C4-2B (cell line): ENCODE data around the gene RAB24.
A peak's percentile ranks its signal among the peaks of the same experiment; 100 is the strongest.

ENCODE experiments used
- H3K27ac ChIP-seq: fragments of 450-650 bp; 2 replicates; pipeline ENCODE4 v1.5.1; 2017
- CTCF ChIP-seq: fragments of 450-650 bp; conservative IDR thresholded peaks from 2 replicates; pipeline ENCODE4 v1.5.1; 2017; ENCODE audit warnings: mild to moderate bottlenecking
- ZFX ChIP-seq: fragments of 450-650 bp; IDR thresholded peaks from 2 replicates; pipeline ENCODE4 v1.6.1; 2017

RAB24 gene

DNA sequence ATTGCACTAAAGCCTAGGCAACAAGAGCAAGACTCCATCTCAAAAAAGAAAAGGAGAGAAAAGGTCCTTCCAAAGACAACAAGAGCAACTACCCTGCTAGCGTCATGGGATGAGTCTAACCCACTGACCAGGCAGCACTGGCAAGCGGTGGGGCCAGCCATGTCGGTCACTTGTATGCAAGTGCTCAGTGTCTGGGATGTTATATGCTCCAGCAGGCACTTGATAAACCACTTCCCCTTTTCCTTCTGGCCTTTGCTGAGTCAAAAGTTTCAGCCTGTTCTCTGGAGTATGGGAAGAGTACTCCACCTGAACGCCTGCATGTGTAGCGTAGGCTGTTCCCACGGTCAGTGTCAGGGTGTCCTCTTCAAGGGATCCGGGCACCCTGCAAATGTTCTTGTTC, 17.4 kb upstream of the RAB24 start:
- TF ChIP-seq CTCF (no peak), ZFX (no peak)
- H3K27ac ChIP-seq = no peak overlapping the region

DNA sequence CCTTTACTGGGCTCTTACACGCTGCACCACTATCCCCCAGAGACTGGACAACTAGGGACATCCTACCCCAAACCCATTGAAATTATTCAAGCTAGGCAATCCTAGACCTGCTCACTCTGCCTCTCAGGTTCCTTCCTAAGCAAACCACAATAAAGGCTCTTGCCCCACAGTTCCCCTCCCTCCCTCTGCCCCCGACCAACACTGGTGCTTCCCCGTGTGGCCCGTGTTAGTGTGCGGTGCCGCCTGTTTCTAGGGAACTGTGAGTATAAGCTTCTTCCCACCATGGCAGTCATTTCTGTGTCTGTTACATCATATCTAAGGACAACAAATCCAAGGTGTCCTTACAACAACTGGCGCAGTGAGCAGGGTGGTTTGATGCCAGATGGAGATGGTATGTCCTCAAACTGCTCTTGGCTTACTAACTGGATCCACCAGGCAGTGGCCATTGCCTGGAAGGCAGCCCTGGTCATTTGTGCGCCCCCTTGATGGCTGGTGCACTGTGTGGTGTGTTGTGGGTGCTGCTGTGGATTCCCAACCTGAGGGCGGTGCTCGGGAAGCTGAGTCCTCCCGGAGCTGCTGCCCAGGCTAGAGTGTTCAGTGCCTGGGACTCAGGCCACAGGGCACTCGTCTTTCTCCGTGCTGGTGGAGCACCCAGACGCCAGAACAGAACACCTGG, 16.5 kb upstream of the RAB24 start:
- no peak overlapping the region for H3K27ac ChIP-seq
- TF ChIP-seq CTCF = no peak
- TF ChIP-seq ZFX = no peak

GRCh38 chr5:177317959-177318377, 14.4 kb upstream of the RAB24 start:
- TF ChIP-seq CTCF (peak; percentile 99), ZFX (no peak)
- H3K27ac ChIP-seq = no peak overlapping the region

- TF ChIP-seq ZFX (no peak), CTCF (no peak)
- H3K27ac ChIP-seq = no peak overlapping the region
These were observed 12.5 kb upstream of the RAB24 start for GRCh38 chr5:177316005-177316404.

DNA sequence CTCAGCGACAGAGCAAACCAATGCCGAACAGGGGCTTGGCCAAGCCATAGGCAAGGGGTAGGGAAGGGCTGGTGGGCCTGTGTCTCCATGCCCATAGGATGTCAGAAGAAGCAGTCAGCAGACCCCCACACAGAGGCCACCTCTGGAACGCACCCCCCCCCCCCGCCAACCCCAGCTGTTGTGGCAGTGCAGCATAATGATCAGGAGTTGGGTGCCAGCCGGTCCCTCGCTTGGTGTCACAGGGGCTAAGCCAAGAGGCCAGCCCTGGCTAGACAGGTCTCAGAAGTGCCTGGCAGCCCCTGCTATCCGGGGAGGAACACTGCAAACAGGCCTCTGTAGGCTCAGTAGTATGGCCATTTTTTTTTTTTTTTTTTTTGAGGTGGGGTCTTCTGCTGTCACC, 11.9 kb upstream of the RAB24 start:
- no peak overlapping the region for H3K27ac ChIP-seq
- TF ChIP-seq CTCF = no peak
- no peak for TF ChIP-seq ZFX

DNA sequence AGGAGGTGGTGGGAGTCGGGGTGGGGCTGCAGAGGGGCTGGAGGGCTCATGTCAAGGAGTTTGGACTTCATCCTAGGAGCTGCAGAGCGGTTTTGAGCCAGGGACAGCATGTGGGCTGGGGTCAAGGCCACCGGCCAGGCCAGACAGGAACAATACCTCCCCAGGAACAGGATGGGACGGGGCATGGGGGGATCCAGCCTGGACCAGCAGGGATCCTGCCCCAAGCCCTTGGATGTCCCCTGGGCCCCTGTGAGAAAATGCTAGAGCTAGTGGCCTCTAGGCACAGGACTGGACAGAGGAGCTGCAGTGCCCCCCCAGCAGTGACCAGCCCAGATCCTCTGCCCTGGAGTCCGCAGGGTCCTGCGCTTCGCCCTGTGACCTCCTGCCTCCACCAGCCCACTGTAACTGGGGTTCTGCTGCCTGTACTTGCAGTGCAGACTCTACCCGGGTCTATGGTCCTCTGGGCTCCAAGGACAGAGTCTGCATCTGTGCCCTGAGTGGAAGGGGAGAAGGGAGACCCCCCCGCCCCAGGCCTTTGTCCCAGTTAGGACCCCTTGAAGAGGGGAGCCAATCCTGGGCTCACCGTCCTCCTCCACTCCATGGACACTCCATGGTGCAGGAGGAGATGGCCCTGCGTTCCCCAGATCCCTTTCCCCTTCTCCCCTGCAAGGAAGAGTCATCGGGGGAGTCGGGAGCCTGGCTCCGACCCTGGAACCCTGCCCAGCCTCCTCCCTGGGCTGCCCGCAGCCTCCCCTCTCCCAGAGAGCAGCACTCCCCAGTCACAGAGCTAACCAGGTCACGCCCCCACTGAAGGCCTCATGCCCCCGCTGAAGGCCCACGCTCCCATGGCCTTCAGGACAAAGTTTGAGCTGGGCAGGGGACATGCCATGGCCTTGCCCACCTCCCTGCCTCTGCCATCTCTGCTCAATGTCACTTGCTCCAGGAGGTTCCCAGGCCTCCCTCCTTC, 11.1 kb upstream of the RAB24 start:
- no peak overlapping the region for H3K27ac ChIP-seq
- TF ChIP-seq CTCF = no peak
- no peak for TF ChIP-seq ZFX

GRCh38 chr5:177313561-177314259, 10.2 kb upstream of the RAB24 start:
- no peak for TF ChIP-seq ZFX
- no peak for TF ChIP-seq CTCF

More at GRCh38 chr5:177313561-177314259, 10.2 kb upstream of the RAB24 start:
- H3K27ac ChIP-seq = peak overlapping the region; percentile 87; the same call in 1 of the 2 replicates
